GM08714 (cell line): ENCODE results near the gene NUDT16L1.

Experiments used
- H3K4me3 ChIP-seq: fragments of 200-500 bp; sonication (Bioruptor generic); 2 replicates; pipeline ENCODE4 v1.5.1; 2014; ENCODE audit warnings: mild to moderate bottlenecking, low read length, inconsistent platforms
- ZNF274 ChIP-seq: IDR thresholded peaks from 2 replicates; pipeline ENCODE4 v1.6.1; 2012; ENCODE audit warnings: mild to moderate bottlenecking, low read depth, low read length

NUDT16L1 gene

GRCh38 chr16:4691666-4692412 lies 1.5 kb upstream of the NUDT16L1 start:
- no peak for TF ChIP-seq ZNF274
- H3K4me3 ChIP-seq, result no peak overlapping the region

GRCh38 chr16:4692460-4693295 lies 684 bp upstream of the NUDT16L1 start:
- peak overlapping the region; percentile 68; the same call in 1 of the 2 replicates for H3K4me3 ChIP-seq
- no peak for TF ChIP-seq ZNF274

- TF ChIP-seq ZNF274, result no peak
- peak overlapping the region; percentile 91 for H3K4me3 ChIP-seq
Observed at GRCh38 chr16:4693956-4694641, 737 bp downstream of the NUDT16L1 start.

- no peak for TF ChIP-seq ZNF274
- peak overlapping the region; percentile 91 for H3K4me3 ChIP-seq
Observed at GRCh38 chr16:4694642-4695451, 1.5 kb downstream of the NUDT16L1 start.

GRCh38 chr16:4695473-4696171 lies 2.3 kb downstream of the NUDT16L1 start:
- no peak for TF ChIP-seq ZNF274
- H3K4me3 ChIP-seq, result no peak overlapping the region

GRCh38 chr16:4696172-4696904 lies 3.0 kb downstream of the NUDT16L1 start:
- H3K4me3 ChIP-seq, result no peak overlapping the region
- no peak for TF ChIP-seq ZNF274

- no peak overlapping the region for H3K4me3 ChIP-seq
- no peak for TF ChIP-seq ZNF274
Observed at GRCh38 chr16:4696905-4697847, 3.8 kb downstream of the NUDT16L1 start.

- no peak for TF ChIP-seq ZNF274
- H3K4me3 ChIP-seq, result no peak overlapping the region
Observed at GRCh38 chr16:4697848-4698291, 4.5 kb downstream of the NUDT16L1 start.

- H3K4me3 ChIP-seq, result no peak overlapping the region
- TF ChIP-seq ZNF274, result no peak
Observed at GRCh38 chr16:4698321-4699045, 5.1 kb downstream of the NUDT16L1 start.

GRCh38 chr16:4699046-4699556 lies 5.7 kb downstream of the NUDT16L1 start:
- no peak for TF ChIP-seq ZNF274
- no peak overlapping the region for H3K4me3 ChIP-seq

GRCh38 chr16:4700380-4700996 lies 7.1 kb downstream of the NUDT16L1 start:
- TF ChIP-seq ZNF274, result no peak
- H3K4me3 ChIP-seq, result no peak overlapping the region
